Endometrium (tissue), 2 donors: ENCODE results near the gene GABBR2.

Experiments used
- FAIRE-seq: peaks from 2 replicates; lab custom pipeline; 2012; peaks lifted over from hg19 to GRCh38; lab: Jason Lieb, UNC
- donor health status: control.
- donor health status: control.

The GABBR2 gene

DNA sequence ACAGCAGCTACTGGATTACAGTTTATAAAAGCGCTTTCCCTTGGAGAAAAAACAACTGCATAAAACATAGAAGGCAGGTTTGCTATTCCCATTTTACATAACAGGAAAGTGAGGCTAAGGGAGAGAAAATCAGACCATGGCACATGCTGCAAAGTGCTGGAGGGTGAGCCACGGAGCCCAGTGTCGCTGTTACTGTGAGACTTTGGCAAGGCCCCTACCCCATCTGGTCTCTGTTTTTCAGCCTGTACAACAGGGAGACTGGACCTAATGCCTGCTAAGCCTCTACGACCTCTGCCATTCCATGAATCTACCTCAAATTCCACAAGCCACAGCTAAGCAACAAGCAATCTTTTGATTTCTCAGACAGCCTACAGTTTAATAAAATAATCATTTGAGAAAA, 139.2 kb downstream of the GABBR2 start:
- FAIRE-seq, result no peak

GRCh38 chr9:98568909-98569469, 139.7 kb downstream of the GABBR2 start:
- FAIRE-seq, result no peak

- no peak for FAIRE-seq
These were observed 140.4 kb downstream of the GABBR2 start for GRCh38 chr9:98568234-98568908.

- FAIRE-seq, result no peak
These were observed 141.0 kb downstream of the GABBR2 start for GRCh38 chr9:98567540-98568233.

DNA sequence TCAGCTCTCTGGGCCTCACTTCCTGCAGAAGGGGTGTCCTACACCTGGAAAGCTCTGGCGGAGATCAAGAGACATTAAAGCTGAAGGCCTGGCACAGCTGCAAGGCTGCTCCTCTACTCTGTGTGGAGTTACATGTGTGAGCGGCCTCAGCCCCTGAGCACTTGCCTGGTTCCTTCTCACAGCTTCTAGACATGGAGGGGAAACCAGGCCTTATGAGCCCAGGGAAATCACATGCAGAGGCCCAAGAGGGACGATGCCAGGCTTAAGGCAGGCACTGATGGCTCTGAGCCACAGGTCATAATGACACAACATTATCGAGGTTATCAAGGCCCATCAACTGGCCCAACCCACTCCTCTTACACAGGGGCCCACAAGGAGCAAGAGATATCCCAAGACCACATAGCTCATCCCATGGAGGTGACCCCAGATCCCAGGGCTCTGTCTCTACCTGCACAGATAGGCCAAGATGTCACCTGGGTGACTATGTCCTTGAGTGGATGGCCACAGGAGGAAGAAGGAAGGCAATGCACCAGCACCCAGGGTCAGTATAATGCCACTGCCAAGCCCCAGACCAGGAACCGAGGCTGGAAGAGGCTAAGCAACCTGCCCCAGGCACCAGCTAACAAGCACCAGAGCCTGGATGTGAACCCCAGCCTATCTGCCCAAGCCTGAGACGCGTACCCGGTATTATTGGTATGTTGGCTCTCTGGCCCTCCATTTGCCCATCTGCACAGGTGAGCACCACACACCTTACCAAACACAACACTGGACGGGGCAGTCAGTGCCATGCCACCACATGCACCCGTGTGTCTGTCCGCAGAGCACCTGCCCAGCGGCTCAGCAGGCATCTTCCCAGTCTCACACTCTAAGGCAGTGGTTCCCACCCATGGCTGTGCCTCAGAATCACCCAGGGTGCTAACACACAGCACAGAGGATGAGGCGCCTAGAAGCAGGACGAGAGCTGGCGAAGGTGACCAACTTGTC, 143.3 kb downstream of the GABBR2 start:
- FAIRE-seq, result no peak

DNA sequence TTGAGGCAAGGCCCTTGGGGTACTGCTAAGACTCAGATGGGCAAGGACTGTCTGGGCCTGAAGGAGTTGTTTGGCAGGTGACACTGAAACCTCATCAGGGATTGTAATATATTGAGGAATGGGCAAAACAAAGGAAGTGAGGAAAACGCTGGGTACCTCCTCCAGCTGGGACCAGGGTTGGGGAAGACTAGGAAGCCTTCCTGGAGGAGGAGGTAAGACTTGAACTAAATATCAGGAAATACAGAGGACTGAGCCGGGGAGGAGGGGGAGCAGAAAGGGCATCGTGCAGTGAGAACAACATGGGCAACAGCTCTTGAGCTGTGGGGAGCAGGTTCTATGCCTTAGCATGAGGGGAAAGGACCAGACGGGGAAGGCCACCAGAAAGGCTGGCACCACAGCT, 144.0 kb downstream of the GABBR2 start:
- no peak for FAIRE-seq

DNA sequence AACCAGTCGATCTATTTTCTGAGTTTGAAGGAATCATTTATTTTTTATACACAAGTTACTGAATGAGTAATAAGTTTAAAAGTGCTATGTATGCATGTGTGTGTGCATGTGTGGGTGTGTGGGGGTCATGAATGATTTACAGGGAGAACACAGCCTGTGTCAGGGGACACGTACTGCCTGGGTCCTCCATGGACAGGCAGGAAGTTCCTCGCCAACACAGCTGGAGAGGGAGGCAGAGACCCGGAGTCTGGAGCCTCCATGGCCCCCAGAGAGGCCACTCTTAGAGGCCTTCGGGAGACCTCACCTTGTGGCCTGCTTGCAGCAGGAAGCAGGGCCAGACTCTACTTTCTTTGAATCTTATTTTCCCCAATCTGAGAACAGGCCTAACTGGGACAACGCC, 144.7 kb downstream of the GABBR2 start:
- FAIRE-seq, result no peak

DNA sequence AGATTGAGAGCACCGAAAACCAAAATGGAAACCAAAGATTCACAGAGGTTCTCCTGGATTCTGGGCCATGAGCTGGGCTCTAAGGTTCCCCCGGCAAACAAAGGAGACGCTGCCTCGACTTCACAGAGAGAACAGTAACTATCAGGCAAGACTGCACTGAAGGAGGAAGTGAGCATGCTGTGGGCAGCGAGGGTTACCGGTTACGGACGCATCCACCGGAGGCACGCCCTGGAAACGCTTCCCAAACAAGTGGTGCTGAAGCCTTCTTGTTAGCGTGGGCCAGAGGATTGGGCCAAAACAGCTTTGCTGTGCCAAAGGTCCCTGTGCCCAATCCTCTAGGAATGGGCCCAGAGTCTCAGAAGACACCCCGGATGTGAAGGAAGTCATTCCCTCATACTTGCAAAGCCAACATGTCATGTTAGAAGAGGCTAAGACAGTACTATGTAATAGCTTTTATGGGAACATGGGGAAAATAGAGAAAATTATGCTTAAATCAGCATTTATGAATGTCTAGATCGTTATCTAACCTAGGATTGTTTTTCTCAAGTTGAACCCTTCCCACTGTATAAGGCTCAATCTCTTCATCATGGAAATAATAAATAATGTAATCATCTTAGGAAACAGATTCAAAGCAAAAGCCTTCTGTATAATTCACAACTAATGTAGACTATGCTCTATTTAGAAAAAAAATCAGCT, 145.4 kb downstream of the GABBR2 start:
- FAIRE-seq, result no peak

DNA sequence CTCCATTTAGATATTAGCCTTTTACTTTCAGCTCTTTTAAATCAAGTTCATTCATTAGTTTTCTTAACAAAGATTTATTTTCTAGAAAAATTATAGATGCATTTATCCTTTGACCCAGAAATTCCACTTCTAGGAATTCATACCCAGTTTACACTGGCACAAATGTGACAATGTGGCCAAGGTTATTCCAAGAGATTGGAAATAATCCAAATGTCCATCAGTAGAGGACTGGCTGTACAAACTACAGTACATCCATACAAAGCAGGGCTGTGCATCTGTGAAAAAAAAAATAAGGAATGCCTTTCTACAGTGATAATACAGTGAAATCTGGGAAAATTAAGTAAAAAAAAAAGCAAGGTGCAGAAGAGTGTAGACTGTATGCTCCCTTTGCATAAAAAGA, 149.2 kb downstream of the GABBR2 start:
- FAIRE-seq, result no peak

DNA sequence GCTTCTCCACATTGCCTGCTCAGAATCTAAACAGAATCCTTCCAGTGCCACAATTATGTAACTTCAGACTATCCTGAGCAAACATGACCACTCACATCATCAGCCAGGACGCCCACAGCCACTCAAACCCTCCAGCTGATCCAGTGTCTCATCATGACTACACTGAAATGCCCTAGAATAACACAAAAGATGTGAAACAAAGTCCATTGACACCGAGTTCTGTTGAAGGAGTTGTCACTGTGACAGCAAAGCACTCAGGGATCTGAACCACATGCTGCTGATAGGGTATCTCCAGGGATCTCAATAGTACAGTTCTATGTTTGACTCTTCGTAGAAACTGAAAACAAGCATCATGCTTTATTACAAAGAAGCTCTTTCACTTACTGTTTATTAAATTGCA, 150.2 kb downstream of the GABBR2 start:
- FAIRE-seq, result no peak

GRCh38 chr9:98556511-98556910, 152.2 kb downstream of the GABBR2 start:
- FAIRE-seq, result no peak

- FAIRE-seq, result no peak
These were observed 152.9 kb downstream of the GABBR2 start for GRCh38 chr9:98555651-98556465.

GRCh38 chr9:98554752-98555151, 154.0 kb downstream of the GABBR2 start:
- no peak for FAIRE-seq

- FAIRE-seq, result no peak
These were observed 156.4 kb downstream of the GABBR2 start for GRCh38 chr9:98552331-98552730.

GRCh38 chr9:98551511-98552286, 157.0 kb downstream of the GABBR2 start:
- FAIRE-seq, result no peak

DNA sequence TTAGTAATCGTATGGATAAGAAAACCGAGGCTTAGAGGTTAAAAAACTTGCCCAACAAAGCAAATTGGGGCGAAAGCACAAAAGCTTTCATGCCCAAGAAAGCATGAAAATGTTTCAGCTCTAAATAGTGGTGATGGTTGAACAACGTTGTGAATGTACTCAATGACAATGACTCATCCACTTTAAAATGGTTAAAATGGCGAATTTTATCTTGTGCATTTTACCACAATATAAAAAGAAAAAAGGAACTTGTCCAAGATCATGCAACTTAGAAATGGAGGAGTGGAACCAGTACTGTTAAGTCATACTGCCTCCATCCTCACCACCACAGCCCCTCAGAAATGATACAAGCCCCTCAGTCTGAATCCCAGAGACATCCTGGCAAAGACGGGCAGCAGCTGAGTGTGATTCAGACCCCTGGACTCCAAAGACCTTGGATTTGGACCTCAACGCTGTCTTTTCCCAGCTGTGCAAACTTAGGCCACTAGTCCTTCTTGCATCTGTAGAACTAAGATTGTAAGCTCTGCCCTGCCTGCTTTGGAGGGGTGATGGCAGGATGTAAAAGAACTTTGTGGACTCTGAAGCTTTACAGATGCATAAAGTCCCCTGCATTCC, 158.4 kb downstream of the GABBR2 start:
- no peak for FAIRE-seq

- FAIRE-seq, result no peak
These were observed 159.3 kb downstream of the GABBR2 start for GRCh38 chr9:98549401-98549800.

GRCh38 chr9:98547606-98548005, 161.1 kb downstream of the GABBR2 start:
- no peak for FAIRE-seq

GRCh38 chr9:98545021-98545420, 163.7 kb downstream of the GABBR2 start:
- FAIRE-seq, result no peak
